A549 treated with DMSO at 1 μM for 4 hours (cell line): Measurements from ENCODE around the gene SYVN1. TPM values are rescaled to one million over a fixed set of nuclear protein-coding genes. Genes with fewer than 3 reads are reported as not detected.

Source experiments
- total RNA-seq: library from RNA; stranded (reverse); fragments of 200-300 nt; extraction: Qiagen RNA extraction; gene quantifications from 5 replicates; pipeline ENCODE4 v1.2.3, GENCODE V29; 2022; ENCODE audit warnings: low read depth

The SYVN1 gene
- total RNA-seq, result 31.0 to 44.6 TPM (median 42.1 TPM) in 5 replicates

DNA sequence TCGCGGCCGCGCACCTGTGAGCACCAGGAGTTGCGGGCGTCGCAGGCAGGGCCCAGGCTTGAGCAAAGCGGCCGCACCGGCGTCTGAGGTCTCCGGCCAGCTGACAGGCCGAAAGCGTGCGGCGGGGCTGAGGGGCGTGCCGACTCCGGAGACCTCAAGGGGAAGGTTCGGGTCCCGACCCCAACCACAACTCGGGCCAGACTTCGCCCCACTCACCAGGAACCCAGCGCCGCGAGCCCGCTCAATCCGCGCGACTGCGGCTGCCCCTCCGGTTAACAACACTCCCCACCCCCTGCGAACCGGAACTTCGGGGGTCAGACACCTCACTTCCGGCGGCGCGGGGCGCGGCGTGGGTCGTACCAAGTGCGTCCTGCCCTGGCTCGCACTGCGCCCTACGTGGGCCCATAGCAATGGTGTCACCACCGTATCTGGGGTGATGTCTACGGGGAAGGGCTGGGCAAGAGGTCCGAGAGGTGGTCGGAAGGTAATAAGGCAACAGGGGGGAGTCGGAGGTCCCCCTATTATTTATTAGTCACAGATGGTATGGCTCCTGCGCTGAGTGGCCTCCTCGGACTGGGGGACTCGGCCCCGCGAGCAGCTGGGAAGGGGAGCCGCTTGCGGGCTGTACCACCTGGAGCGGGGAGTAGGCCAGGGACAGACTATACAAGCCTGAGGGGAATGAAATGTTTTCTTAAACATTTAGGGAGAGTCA lies at the start of gene SYVN1:
SYVN1 (minus strand) TSS at position 280 of the 712 bp plus-strand sequence. CDS start 918 bp downstream, outside the sequence.

DNA sequence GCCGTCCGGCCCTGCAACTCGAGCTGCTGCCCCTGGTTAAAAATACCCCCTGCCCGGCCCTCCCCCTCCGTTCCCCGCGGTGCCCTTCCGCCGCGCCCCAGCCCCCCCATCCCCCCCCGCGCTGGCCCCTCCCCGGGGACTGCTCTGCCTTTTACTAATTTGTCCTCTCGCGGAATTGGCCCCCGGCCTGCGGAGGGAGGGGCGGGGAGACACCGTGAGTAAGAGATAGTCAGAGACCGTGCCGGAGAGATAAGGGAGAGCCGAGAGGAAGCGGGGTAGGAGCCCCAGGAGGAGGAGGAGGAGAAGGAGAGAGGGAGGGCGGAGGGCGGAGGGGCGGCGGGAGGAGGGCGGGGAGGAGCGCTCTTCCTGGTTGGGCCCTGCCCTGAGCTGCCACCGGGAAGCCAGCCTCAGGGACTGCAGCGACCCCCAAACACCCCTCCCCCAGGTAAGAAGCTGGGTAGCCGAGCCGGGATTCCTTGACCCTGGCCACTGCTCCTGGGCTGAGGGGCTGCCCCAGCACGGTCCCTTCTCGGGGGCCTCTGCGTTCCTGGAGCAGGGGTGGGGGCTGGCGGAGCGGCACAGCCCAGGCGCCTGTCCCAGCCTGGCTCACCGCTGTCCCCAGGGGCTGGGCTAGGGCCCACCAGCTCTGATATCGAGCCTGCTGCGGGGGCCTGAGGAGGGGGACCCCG lies 47.4 kb upstream of the SYVN1 start, which contains the start of gene CAPN1:
CAPN1 (plus strand) TSS at position 360 of the 689 bp plus-strand sequence. CDS start 774 bp downstream, outside the sequence.

DNA sequence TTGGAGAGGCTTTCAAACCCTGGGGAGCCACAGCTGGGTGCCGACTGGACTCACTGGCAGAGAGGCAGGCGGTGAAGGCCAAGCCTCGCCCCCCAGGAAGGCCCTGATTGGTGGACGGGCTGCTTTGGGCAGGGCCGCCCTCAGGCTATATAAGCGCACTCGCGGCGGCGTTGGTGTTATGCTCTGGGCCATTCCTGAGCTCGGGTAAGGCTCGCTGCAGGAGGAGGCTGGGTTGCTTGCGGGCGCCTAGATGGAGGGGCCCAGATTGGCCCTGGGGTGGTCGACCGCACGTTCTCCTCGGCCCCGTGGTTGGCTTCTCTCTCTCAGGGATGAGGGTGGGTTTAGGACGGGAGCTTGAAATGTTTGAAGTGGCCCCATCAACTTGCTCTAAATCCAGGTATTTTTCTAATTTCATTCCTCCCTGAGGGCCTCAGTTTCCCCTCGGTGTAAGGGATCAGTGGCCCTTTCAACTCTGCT lies 35.8 kb upstream of the SYVN1 start, which contains the start of gene SPDYC:
SPDYC (plus strand) TSS at position 176 of the 477 bp plus-strand sequence. CDS start 1,125 bp downstream, outside the sequence.

DNA sequence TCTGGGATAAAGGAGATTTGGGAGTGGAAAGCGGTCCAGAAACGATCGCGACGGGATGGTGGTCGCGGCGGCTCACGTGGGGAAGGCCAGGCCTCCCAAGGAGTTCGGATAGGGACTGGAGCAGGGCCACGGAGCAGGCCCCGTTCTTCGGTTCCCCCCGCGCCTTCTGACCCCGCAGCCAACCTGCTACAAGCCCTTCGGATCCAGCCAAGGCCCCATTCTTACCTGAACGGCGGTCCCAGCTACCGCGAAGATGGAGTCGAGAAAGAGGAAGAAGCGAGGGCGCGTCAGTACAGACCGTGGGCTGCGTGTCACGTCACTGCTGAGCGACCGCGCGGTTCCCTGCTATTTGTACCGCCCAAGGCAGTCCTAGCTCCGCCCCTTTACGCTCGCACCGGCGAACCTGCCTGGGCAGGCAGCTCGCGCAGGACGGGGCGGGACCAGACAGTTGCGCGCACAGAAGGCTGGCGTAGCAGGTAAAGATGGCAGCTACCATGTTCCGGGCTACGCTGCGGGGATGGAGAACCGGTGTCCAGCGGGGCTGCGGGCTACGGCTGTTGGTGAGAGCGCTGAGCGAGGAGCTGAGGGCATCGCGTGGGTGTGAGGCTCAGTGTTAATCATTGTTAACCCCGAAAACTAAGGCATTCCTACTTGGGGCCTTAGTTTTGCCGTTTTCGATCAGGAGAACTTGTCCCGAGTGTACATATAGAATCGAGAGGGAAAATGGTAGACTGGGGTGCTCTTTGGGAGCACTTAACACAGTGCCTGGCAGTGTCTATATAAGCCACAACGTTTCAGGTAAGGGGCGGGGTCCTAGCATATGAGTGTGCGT lies 12.2 kb downstream of the SYVN1 start, which contains the start of the genes FAU and MRPL49:
FAU (minus strand) TSS at position 270 of the 832 bp plus-strand sequence. CDS start 321 bp downstream, outside the sequence.
MRPL49 (plus strand) TSS at position 457 of the 832 bp plus-strand sequence; CDS start at position 483, 26 bp downstream.

DNA sequence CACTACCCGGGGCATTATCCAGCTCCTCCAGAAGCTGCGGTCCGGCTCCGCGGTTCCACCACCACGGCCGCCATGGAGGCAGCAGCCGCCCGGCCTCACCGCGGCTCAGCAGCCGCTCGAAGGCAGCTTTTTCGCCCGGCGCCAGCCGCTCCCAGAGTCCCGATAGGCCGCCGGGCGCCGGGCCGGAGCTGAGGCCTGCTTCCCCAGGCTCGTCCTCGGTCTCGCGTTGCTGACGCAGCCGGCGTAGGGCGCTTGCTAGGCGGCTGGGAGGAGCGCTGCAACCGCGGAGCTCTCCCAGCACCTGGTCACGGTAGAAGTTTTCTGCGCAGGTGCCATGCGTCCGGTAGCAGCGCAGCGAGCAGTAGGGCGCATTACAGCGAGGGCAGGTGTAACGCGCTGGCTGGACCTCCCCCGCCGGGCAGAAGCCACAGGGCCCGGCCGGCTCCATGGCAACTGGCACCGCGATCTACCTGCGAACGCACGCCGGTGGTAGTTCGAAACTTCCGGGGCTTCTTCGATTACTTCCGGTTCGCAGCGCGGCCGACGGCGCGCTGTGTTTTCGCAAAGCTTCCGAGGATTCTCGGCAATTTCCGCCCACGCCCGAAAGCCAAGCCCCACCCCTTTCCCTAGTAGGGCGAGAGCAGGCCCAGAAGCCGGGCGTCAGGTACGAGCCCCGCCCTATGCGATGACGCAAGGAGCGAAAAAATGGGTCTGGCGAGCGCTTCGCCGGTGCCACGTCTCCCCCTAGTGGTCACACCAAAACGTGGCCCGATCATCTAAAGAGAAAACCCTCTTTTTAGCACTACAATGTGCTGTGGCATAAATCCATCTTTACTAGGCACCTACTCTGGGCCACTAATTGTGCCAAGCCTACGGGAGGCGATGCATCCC lies 16.9 kb downstream of the SYVN1 start, which contains the start of gene ZNHIT2:
ZNHIT2 (minus strand) TSS at position 496 of the 891 bp plus-strand sequence; CDS start at position 448, 48 bp downstream.

DNA sequence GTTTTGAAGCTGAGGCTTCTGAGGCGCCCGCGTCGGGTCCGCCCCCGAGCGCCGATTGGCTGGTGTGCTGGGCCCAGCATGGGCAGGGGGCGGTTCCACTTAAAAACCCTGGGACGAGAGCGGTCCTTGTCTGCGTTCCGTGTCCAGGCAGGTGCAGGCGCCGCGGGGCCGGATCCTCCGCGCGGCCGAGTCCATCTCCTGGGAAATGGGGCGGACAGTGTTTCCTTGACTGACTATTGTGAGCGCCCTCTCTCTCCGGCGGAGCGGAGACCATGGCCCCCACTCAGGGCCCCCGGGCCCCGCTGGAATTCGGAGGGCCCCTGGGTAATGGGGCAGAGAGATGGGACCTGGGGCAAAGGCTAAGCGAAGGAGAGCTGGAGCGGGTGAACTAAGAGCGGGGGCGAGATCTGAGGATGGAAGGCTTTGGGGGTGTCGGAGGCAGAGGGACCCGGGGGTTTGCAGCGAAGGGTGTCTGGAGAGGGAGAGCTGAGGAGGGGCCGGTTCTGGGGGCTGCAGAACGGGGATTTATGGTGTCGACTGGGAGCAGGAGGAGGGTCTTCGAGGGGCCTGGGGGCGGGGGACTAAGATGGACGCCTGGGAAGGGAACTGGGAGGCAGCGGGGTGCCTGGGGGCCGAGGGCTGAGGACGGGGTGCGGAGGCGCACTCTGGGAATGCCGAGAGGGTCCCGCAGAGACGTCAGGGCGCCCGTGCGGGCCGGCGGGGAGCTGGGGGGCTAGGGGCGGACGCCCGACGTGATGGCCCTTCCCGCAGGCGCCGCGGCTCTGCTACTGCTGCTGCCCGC lies 22.4 kb downstream of the SYVN1 start, which contains the start of gene TM7SF2:
TM7SF2 (plus strand) TSS at position 129 of the 802 bp plus-strand sequence; CDS start at position 273, 144 bp downstream.

DNA sequence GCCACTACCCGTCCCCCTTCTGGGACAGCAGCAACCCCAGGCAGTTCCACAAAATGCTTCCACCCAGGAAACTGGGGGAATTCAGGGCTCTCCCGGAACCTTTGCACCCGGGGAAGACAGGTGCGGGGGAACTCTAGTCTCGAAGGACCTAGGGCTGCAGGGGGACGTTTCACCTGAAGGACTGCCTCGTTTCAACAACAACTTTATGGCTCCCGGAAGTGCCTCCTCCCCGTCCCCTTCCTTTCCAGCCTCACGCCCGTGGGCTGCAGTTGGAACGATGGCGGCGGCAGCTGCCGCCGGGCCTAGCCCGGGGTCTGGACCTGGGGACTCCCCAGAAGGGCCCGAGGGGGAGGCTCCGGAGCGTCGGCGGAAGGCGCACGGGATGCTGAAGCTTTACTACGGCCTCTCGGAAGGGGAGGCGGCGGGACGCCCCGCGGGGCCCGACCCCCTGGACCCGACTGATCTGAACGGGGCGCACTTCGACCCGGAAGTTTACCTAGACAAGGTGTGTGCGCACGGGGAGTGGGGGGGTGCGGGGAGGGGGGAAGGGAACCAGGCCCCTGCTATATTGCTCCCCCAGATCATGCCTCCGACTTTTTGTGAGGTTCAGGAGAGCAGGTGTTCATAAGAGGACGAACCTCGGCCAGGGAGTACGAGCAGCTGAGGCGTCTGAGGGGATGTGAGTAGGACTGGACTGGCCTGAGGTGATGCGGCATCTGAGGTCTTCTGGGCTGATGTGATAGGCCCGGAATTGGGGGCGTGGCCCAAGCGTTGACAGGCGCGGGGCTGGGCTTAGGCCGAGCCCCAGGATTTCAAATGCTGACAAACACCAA lies 38.1 kb downstream of the SYVN1 start, which contains the start of gene VPS51:
VPS51 (plus strand) TSS at position 241 of the 833 bp plus-strand sequence; CDS start at position 278, 37 bp downstream.

DNA sequence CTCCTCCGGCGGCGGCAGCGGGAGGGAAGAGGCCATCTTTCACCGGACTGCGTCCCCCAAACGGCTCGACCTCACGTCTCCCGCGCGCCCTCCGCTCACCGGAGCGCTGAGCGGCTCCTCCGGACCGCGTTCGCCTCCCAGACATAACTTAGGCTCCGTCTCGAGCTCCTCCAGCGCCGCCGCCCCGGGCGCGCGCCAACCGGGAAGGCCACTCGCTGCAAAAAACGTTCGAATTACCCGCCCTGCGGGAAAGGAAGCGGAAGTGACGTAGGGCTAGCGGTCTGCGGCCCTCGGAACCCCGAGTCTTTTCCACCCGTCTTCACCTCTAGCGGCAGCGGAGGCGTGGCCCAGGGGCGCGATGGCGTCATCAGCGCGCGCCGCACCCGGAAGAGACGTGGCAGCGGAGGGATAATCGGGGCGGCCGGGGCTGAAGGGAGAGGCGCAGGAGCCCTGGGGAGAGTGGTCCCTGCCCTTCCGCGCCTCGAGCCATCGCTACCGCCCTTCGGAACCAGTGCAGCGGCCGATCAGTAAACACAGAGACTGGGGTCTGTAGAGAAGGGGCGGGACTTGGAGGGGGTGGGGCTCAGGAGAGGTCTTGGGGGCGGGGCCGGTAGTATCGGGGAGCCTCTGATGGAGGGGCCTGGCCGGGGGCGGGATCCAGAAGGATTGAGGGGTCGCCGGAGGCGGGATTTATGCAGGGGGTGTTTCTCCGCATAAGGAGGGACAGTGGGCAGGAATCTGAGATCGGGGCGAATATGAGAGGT lies 50.3 kb downstream of the SYVN1 start, which contains the start of the genes CDCA5 and ZFPL1:
CDCA5 (minus strand) TSS at position 207 of the 764 bp plus-strand sequence; CDS start at position 145, 62 bp downstream.
ZFPL1 (plus strand) TSS at position 389 of the 764 bp plus-strand sequence. CDS start 477 bp downstream, outside the sequence.

Other genes with a start within 250 kb of the SYVN1 start
- 16.9 to 25.7 TPM (median 23.3 TPM) in 5 replicates for gene ATG2A, start 217.3 kb downstream of the SYVN1 start, total RNA-seq
- 3.7 to 7.1 TPM (median 5.4 TPM) in 5 replicates for gene PPP2R5B, start 209.8 kb downstream of the SYVN1 start, total RNA-seq
- not detected in 5 replicates for gene GPHA2, start 198.6 kb downstream of the SYVN1 start, total RNA-seq
- not detected in 5 replicates for gene MAJIN, start 162.4 kb downstream of the SYVN1 start, total RNA-seq
- gene BATF2, start 137.5 kb downstream of the SYVN1 start, total RNA-seq, result 0.87 to 1.4 TPM (median 1.1 TPM) in 5 replicates
- gene ARL2, start 120.4 kb downstream of the SYVN1 start, total RNA-seq, result 165 to 187 TPM (median 173 TPM) in 5 replicates
- gene SNX15, start 107.1 kb downstream of the SYVN1 start, total RNA-seq, result 22.2 to 25.0 TPM (median 23.3 TPM) in 5 replicates
- 41.8 to 56.5 TPM (median 48.8 TPM) in 5 replicates for gene SAC3D1, start 93.3 kb downstream of the SYVN1 start, total RNA-seq
- not detected in 5 replicates for gene NAALADL1, start 76.0 kb downstream of the SYVN1 start, total RNA-seq
- 60.5 to 75.2 TPM (median 71.6 TPM) in 5 replicates for gene CDCA5, start 50.5 kb downstream of the SYVN1 start, total RNA-seq
- gene ZFPL1, start 50.3 kb downstream of the SYVN1 start, total RNA-seq, result 28.5 to 35.4 TPM (median 33.5 TPM) in 5 replicates
- 51.6 to 68.1 TPM (median 56.0 TPM) in 5 replicates for gene VPS51, start 38.3 kb downstream of the SYVN1 start, total RNA-seq
- 4.6 to 9.0 TPM (median 6.1 TPM) in 5 replicates for gene TM7SF2, start 22.6 kb downstream of the SYVN1 start, total RNA-seq
- 13.2 to 23.0 TPM (median 20.9 TPM) in 5 replicates for gene ZNHIT2, start 16.8 kb downstream of the SYVN1 start, total RNA-seq
- gene FAU, start 12.4 kb downstream of the SYVN1 start, total RNA-seq, result 836 to 988 TPM (median 969 TPM) in 5 replicates
- 76.2 to 80.9 TPM (median 77.4 TPM) in 5 replicates for gene MRPL49, start 12.2 kb downstream of the SYVN1 start, total RNA-seq
- not detected in 5 replicates for gene SPDYC, start 35.7 kb upstream of the SYVN1 start, total RNA-seq
- gene CAPN1, start 47.4 kb upstream of the SYVN1 start, total RNA-seq, result 96.7 to 116 TPM (median 104 TPM) in 5 replicates
- 14.1 to 19.3 TPM (median 15.7 TPM) in 5 replicates for gene POLA2, start 127.4 kb upstream of the SYVN1 start, total RNA-seq
- 14.5 to 16.5 TPM (median 14.8 TPM) in 5 replicates for gene CDC42EP2, start 180.3 kb upstream of the SYVN1 start, total RNA-seq
- gene DPF2, start 199.3 kb upstream of the SYVN1 start, total RNA-seq, result 39.6 to 46.0 TPM (median 41.1 TPM) in 5 replicates
- gene TIGD3, start 220.2 kb upstream of the SYVN1 start, total RNA-seq, result 0.65 to 1.00 TPM (median 0.86 TPM) in 5 replicates
- gene SLC25A45, start 248.1 kb upstream of the SYVN1 start, total RNA-seq, result 10.5 to 12.9 TPM (median 11.5 TPM) in 5 replicates